Thyroid gland (tissue), 4 donors: ENCODE measurements around the gene HBD. TPM values are rescaled to one million over a fixed set of nuclear protein-coding genes. Genes with fewer than 3 reads are reported as not detected.

ENCODE experiments used
- DNase-seq, 2 donors: peaks; one replicate each; pipeline ENCODE4 v3.0.0-alpha.2; 2019
- H3K27ac ChIP-seq, 3 donors: fragments of 200-600 bp; sonication (generic); 1 replicate in 2 of 3; 2 replicates in 1 of 3; pipeline ENCODE4 v1.5.1; 2016 to 2019; ENCODE audit warnings: mild to moderate bottlenecking in 1 of 3, moderate library complexity in 1 of 3
- H3K27me3 ChIP-seq: fragments of 200-600 bp; sonication (generic); one replicate; pipeline ENCODE4 v1.5.1; 2019
- H3K36me3 ChIP-seq, 2 donors: fragments of 200-600 bp; sonication (generic); one replicate each; pipeline ENCODE4 v1.5.1; 2016 to 2019
- H3K4me1 ChIP-seq, 2 donors: fragments of 200-600 bp; sonication (generic); one replicate each; pipeline ENCODE4 v1.5.1; 2017 to 2019
- H3K4me3 ChIP-seq, 3 donors: fragments of 200-600 bp; sonication (generic); replicated peaks in 1 of 3; 1 replicate in 2 of 3; 2 replicates in 1 of 3; pipeline ENCODE4 v1.5.1; 2016; ENCODE audit warnings: mild to moderate bottlenecking in 1 of 3
- H3K9me3 ChIP-seq: fragments of 200-600 bp; sonication (generic); one replicate; pipeline ENCODE4 v1.5.1; 2017
- CTCF ChIP-seq, 6 experiments: fragments of 200-600 bp in 3 of 6; fragments of 450-650 bp in 3 of 6; sonication (generic) in 3 of 6; IDR thresholded peaks; one replicate each; pipeline ENCODE4 v1.5.1; 2016 to 2019; ENCODE audit warnings: antibody characterized with exemption in 6 of 6, mild to moderate bottlenecking in 2 of 6, inconsistent platforms in 1 of 6, moderate library complexity in 1 of 6
- POLR2A ChIP-seq, 2 donors: fragments of 450-650 bp; IDR thresholded peaks; one replicate each; pipeline ENCODE4 v1.6.1; 2017; ENCODE audit warnings: antibody characterized with exemption in 2 of 2, mild to moderate bottlenecking in 2 of 2, moderate library complexity in 1 of 2
- WGBS, 2 donors: methylation state at CpG; one replicate each; pipeline ENCODE4 v1.1.5; 2017; 5-methylcytosine and 5-hydroxymethylcytosine counted together
- intact Hi-C: fragments of 100-400 bp; cut with DNase I; formaldehyde crosslinking; loops from one replicate; pipeline ENCODE4 v1.15.1; 2023
- total RNA-seq, 4 donors: library from RNA; depleted of rRNA; stranded (reverse); fragments of >200 nt; gene quantifications; one replicate each; pipeline ENCODE4 v1.2.3, GENCODE V29; 2016

The HBD gene
- total RNA-seq, 4 donors from 2014 or later, result 1.0 TPM; not detected in 3

- Histone ChIP-seq H3K9me3 (no peaks in the 10 kb centered on the region), H3K27ac (no peak overlapping the region), H3K4me1 (no peaks in the 10 kb centered on the region), H3K36me3 (no peaks in the 10 kb centered on the region), H3K4me3 (no peak overlapping the region), H3K27me3 (no peaks in the 10 kb centered on the region)
- intact Hi-C loops, result no loop called here
- no peak for DNase-seq
- WGBS, 2 donors, result 74% methylated on average over 5 of the region's 5 CpGs
- TF ChIP-seq POLR2A (IDR thresholded peaks at IDR 0.05), result no peak
- TF ChIP-seq CTCF (IDR thresholded peaks at IDR 0.05), result no peak
Measured at GRCh38 chr11:5196067-5196466, 38.2 kb downstream of the HBD start.

- no peaks in the 10 kb centered on the region for H3K4me1 ChIP-seq
- H3K27ac ChIP-seq, result no peak overlapping the region
- intact Hi-C loops, result no loop called here
- 0% methylated on average over 1 of the region's 1 CpG for WGBS, 2 donors
- no peak for TF ChIP-seq POLR2A (IDR thresholded peaks at IDR 0.05)
- no peak for TF ChIP-seq CTCF (IDR thresholded peaks at IDR 0.05)
- DNase-seq, result no peak
- H3K27me3 ChIP-seq, result no peaks in the 10 kb centered on the region
- H3K9me3 ChIP-seq, result no peaks in the 10 kb centered on the region
- no peak overlapping the region for H3K4me3 ChIP-seq
- H3K36me3 ChIP-seq, result no peaks in the 10 kb centered on the region
Measured at GRCh38 chr11:5192738-5193137, 41.5 kb downstream of the HBD start.

GRCh38 chr11:5188201-5188600, 46.1 kb downstream of the HBD start:
- H3K27ac ChIP-seq, result no peak overlapping the region
- no peak overlapping the region for H3K4me3 ChIP-seq
- 82 to 88% methylated on average over 2 of the region's 2 CpGs for WGBS, 2 donors
- intact Hi-C loops, result no loop called here
- no peak for DNase-seq
- no peaks in the 10 kb centered on the region for H3K36me3 ChIP-seq
- no peaks in the 10 kb centered on the region for H3K27me3 ChIP-seq
- H3K9me3 ChIP-seq, result no peaks in the 10 kb centered on the region
- no peaks in the 10 kb centered on the region for H3K4me1 ChIP-seq
- TF ChIP-seq CTCF (IDR thresholded peaks at IDR 0.05) (no peak), POLR2A (IDR thresholded peaks at IDR 0.05) (no peak)

Other genes starting within 250 kb of the HBD start
- gene OR51L1, start 239.6 kb downstream of the HBD start, total RNA-seq, result not detected
- gene OR52J3, start 188.0 kb downstream of the HBD start, total RNA-seq, result not detected
- gene OR52E2, start 174.9 kb downstream of the HBD start, total RNA-seq, result not detected
- not detected for gene OR52E1, start 164.9 kb downstream of the HBD start, total RNA-seq
- gene OR52A5, start 96.1 kb downstream of the HBD start, total RNA-seq, result not detected
- gene OR52A1, start 79.7 kb downstream of the HBD start, total RNA-seq, result not detected
- gene OR51V1, start 33.8 kb downstream of the HBD start, total RNA-seq, result not detected
- gene HBB, start 7.4 kb downstream of the HBD start, total RNA-seq, result 100 to 1,000 TPM in 2 of 4 donors, 10 to 100 TPM in 1, 1 to 10 TPM in 1; 2.5 to 214 (median 107) TPM
- gene HBG1, start 15.4 kb upstream of the HBD start, total RNA-seq, result not detected
- gene HBG2, start 20.3 kb upstream of the HBD start, total RNA-seq, result not detected
- 1 to 10 TPM in 1 of 4 donors, not detected in 3; 1.2 TPM for gene HBE1, start 35.5 kb upstream of the HBD start, total RNA-seq
- not detected for gene OR51B4, start 67.5 kb upstream of the HBD start, total RNA-seq
- not detected for gene OR51B2, start 89.8 kb upstream of the HBD start, total RNA-seq
- gene OR51B5, start 109.0 kb upstream of the HBD start, total RNA-seq, result 1 to 10 TPM in 1 of 4 donors, under 1 TPM in 1, not detected in 2; 0.78 to 1.2 TPM
- gene OR51B6, start 117.0 kb upstream of the HBD start, total RNA-seq, result not detected
- not detected for gene OR51M1, start 149.3 kb upstream of the HBD start, total RNA-seq
- not detected for gene OR51Q1, start 187.6 kb upstream of the HBD start, total RNA-seq
- under 1 TPM in 2 of 4 donors, not detected in 2; 0.33 to 0.93 TPM for gene OR51I1, start 207.0 kb upstream of the HBD start, total RNA-seq
- not detected for gene OR51I2, start 214.8 kb upstream of the HBD start, total RNA-seq